ENCODE measurements around the gene PNMA1. TPM values are rescaled to one million over a fixed set of nuclear protein-coding genes. Genes with fewer than 3 reads are reported as not detected.

PNMA1 gene
- total and polyA plus RNA-seq, 9 of the 15 experiments (the other 6 are each of a cell fraction or from before 2014, with no cell fraction given) = 1.7 to 26.4 (median 8.7) TPM

DNA sequence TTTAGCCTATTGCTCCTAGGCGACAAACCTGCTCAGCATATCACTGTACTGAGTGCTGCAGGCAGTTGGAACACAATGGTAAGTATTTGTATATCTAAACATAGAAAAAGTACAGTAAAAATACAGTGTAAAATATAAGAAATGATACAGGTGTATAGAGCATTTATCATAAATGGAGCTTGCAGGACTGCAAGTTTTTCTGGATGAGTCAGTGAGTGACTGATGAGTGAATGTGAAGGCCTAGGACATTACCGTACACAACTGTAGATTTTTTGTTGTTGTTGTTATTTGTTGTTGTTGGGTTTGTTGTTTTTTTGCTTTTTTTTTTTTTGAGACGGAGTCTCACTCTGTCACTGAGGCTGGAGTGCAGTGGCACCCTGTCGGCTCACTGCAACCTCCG, 33.4 kb downstream of the PNMA1 start:
- H3K9me3 ChIP-seq (replicated peaks; ENCODE audit: control insufficient read depth, insufficient read depth, low read depth, low read length) = no peaks in the 10 kb centered on the region
- no peak overlapping the region for H3K27ac ChIP-seq (ENCODE audit: extremely low read depth, low read depth, low read length)
- no peak for FAIRE-seq
- H2AFZ ChIP-seq (ENCODE audit: low read depth, low read length) = no peak overlapping the region
- ATAC-seq = no peak
- H3K36me3 ChIP-seq (ENCODE audit: control insufficient read depth, insufficient read depth, low read length) = no peaks in the 10 kb centered on the region
- TF ChIP-seq, protein P1, sequence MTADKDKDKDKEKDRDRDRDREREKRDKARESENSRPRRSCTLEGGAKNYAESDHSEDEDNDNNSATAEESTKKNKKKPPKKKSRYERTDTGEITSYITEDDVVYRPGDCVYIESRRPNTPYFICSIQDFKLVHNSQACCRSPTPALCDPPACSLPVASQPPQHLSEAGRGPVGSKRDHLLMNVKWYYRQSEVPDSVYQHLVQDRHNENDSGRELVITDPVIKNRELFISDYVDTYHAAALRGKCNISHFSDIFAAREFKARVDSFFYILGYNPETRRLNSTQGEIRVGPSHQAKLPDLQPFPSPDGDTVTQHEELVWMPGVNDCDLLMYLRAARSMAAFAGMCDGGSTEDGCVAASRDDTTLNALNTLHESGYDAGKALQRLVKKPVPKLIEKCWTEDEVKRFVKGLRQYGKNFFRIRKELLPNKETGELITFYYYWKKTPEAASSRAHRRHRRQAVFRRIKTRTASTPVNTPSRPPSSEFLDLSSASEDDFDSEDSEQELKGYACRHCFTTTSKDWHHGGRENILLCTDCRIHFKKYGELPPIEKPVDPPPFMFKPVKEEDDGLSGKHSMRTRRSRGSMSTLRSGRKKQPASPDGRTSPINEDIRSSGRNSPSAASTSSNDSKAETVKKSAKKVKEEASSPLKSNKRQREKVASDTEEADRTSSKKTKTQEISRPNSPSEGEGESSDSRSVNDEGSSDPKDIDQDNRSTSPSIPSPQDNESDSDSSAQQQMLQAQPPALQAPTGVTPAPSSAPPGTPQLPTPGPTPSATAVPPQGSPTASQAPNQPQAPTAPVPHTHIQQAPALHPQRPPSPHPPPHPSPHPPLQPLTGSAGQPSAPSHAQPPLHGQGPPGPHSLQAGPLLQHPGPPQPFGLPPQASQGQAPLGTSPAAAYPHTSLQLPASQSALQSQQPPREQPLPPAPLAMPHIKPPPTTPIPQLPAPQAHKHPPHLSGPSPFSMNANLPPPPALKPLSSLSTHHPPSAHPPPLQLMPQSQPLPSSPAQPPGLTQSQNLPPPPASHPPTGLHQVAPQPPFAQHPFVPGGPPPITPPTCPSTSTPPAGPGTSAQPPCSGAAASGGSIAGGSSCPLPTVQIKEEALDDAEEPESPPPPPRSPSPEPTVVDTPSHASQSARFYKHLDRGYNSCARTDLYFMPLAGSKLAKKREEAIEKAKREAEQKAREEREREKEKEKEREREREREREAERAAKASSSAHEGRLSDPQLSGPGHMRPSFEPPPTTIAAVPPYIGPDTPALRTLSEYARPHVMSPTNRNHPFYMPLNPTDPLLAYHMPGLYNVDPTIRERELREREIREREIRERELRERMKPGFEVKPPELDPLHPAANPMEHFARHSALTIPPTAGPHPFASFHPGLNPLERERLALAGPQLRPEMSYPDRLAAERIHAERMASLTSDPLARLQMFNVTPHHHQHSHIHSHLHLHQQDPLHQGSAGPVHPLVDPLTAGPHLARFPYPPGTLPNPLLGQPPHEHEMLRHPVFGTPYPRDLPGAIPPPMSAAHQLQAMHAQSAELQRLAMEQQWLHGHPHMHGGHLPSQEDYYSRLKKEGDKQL (CRISPR knock-in tag; IDR thresholded peaks at IDR 0.05; ENCODE audit: borderline replicate concordance) = no peak
- TF ChIP-seq ZNF644 (tag; IDR thresholded peaks at IDR 0.05; ENCODE audit: low read depth) = no peak
- no peak for TF ChIP-seq PHB (CRISPR knock-in tag; IDR thresholded peaks at IDR 0.05)
- TF ChIP-seq, protein P2, sequence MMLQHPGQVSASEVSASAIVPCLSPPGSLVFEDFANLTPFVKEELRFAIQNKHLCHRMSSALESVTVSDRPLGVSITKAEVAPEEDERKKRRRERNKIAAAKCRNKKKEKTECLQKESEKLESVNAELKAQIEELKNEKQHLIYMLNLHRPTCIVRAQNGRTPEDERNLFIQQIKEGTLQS (IDR thresholded peaks at IDR 0.05) = no peak
- TF ChIP-seq, protein P2 (CRISPR knock-in tag; conservative IDR thresholded peaks at IDR 0.05) = no peak
- no peak for TF ChIP-seq ZNF696 (CRISPR knock-in tag; conservative IDR thresholded peaks at IDR 0.05)
- no peak for TF ChIP-seq ZNF785 (CRISPR knock-in tag; IDR thresholded peaks at IDR 0.05)
- TF ChIP-seq, protein P3, sequence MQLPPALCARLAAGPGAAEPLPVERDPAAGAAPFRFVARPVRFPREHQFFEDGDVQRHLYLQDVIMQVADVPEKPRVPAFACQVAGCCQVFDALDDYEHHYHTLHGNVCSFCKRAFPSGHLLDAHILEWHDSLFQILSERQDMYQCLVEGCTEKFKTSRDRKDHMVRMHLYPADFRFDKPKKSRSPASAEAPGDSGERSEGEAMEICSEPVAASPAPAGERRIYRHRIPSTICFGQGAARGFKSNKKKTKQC (CRISPR knock-in tag; IDR thresholded peaks at IDR 0.05) = no peak
- TF ChIP-seq KLF1 (tag; IDR thresholded peaks at IDR 0.05) = no peak
- TF ChIP-seq HDGF (IDR thresholded peaks at IDR 0.05) = no peak
- TF ChIP-seq SPI1 (IDR thresholded peaks at IDR 0.05; ENCODE audit: borderline replicate concordance, low read depth, low read length) = no peak
- TF ChIP-seq CHD4 (IDR thresholded peaks at IDR 0.05; ENCODE audit: insufficient read depth, insufficient replicate concordance, low read depth, low read length, poor library complexity, severe bottlenecking) = no peak
- TF ChIP-seq SAFB (IDR thresholded peaks at IDR 0.05; ENCODE audit: borderline replicate concordance, low read depth, low read length) = no peak
- TF ChIP-seq FOXK2 (conservative IDR thresholded peaks at IDR 0.05 in 1 of 2, IDR thresholded peaks at IDR 0.05 in 1 of 2; ENCODE audit: low read depth in 2 of 2) = no peak
- TF ChIP-seq SIRT6 (IDR thresholded peaks at IDR 0.05; ENCODE audit: low read depth, low read length) = no peak
- TF ChIP-seq MECOM (CRISPR knock-in tag; IDR thresholded peaks at IDR 0.05) = no peak
- no peak for TF ChIP-seq CBFB (CRISPR knock-in tag; IDR thresholded peaks at IDR 0.05)
- no peak for TF ChIP-seq ZC3H8 (IDR thresholded peaks at IDR 0.05)
- ChIA-PET POLR2A (no interaction called here), CTCF (ENCODE audit: low intra/inter-chr PET ratio) (no interaction called here)
- intact Hi-C loops (cut with micrococcal nuclease) = no loop called here
- no TSS peak for BruUV-seq (replicated peaks)
- no peak overlapping the region for H3K4me2 ChIP-seq (ENCODE audit: insufficient read depth, low read length)
- DNase-seq (ENCODE audit: extremely low read depth in 1 of 4, low spot score in 3 of 4) = no peak
- H4K20me1 ChIP-seq (replicated peaks; ENCODE audit: control insufficient read depth, insufficient read depth, low read length) = no peaks in the 10 kb centered on the region
- H3K79me2 ChIP-seq (ENCODE audit: control insufficient read depth, insufficient read depth, low read length) = no peaks in the 10 kb centered on the region
- H3K4me1 ChIP-seq (replicated peaks in 1 of 2; ENCODE audit: control insufficient read depth in 2 of 2, insufficient read depth in 2 of 2, low read length in 2 of 2) = no peaks in the 10 kb centered on the region
- 78% methylated on average over 4 of the region's 5 CpGs for WGBS (ENCODE audit: insufficient coverage, low coverage, missing lambda C conversion rate)
- H3K9me1 ChIP-seq (ENCODE audit: control insufficient read depth, insufficient read depth, low read length) = no peaks in the 10 kb centered on the region
- no peaks in the 10 kb centered on the region for H3K27me3 ChIP-seq (ENCODE audit: control insufficient read depth in 2 of 2, insufficient read depth in 2 of 2, low read length in 2 of 2)
- H3K9ac ChIP-seq (ENCODE audit: insufficient read depth in 1 of 2, low read depth in 2 of 2, low read length in 2 of 2) = no peak overlapping the region
- in situ Hi-C loops (cut with MboI) = no loop called here
- H3K4me3 ChIP-seq = no peak overlapping the region
